GM19023 (cell line): ENCODE measurements around the gene COX6A1.
"Not testable (repeated sequence)": the region's sequence is repeated elsewhere in the genome, so short reads cannot be mapped to it uniquely, and the experiment has no call there.

ENCODE experiments used
- ATAC-seq: cut with Tn5 transposase; IDR thresholded peaks from one replicate; pipeline ENCODE4 v1.9.1; 2021; ENCODE audit warnings: mild to moderate bottlenecking, moderate library complexity; ENCODE audit not compliant: unreplicated experiment

Gene COX6A1

GRCh38 chr12:120425797-120426196, 12.1 kb upstream of the COX6A1 start:
- ATAC-seq: no peak

GRCh38 chr12:120428597-120429229, 9.2 kb upstream of the COX6A1 start:
- ATAC-seq: no peak

- no peak for ATAC-seq
Observed at GRCh38 chr12:120429368-120429767, 8.5 kb upstream of the COX6A1 start.

- no peak for ATAC-seq
Observed at GRCh38 chr12:120432772-120433525, 5.0 kb upstream of the COX6A1 start.

- ATAC-seq: peak; percentile 4
Observed at GRCh38 chr12:120438495-120439198, 734 bp downstream of the COX6A1 start.

- no peak for ATAC-seq
Observed at GRCh38 chr12:120439646-120440247, 1.8 kb downstream of the COX6A1 start.

- no peak for ATAC-seq
Observed at GRCh38 chr12:120444676-120445075, 6.8 kb downstream of the COX6A1 start.

GRCh38 chr12:120445911-120446843, 8.3 kb downstream of the COX6A1 start, which contains the start of the genes GATC and TRIAP1:
Gene GATC, plus strand, starts transcription at chr12:120446444. Its CDS starts 37 bp downstream, at chr12:120446481.
Gene TRIAP1, minus strand, starts transcription at chr12:120446384. Its CDS starts 12 bp downstream, at chr12:120446372.
- peak; percentile 91 for ATAC-seq

GRCh38 chr12:120446844-120447178, 8.9 kb downstream of the COX6A1 start:
- peak; percentile 23 for ATAC-seq

- ATAC-seq: no peak
Observed at GRCh38 chr12:120447992-120448391, 10.1 kb downstream of the COX6A1 start.

GRCh38 chr12:120452524-120452923, 14.6 kb downstream of the COX6A1 start:
- ATAC-seq: not testable (repeated sequence)

GRCh38 chr12:120453060-120453750, 15.3 kb downstream of the COX6A1 start:
- no peak for ATAC-seq

- no peak for ATAC-seq
Observed at GRCh38 chr12:120453977-120454376, 16.1 kb downstream of the COX6A1 start.

GRCh38 chr12:120455302-120455701, 17.4 kb downstream of the COX6A1 start:
- ATAC-seq: no peak

GRCh38 chr12:120457133-120457532, 19.2 kb downstream of the COX6A1 start:
- no peak for ATAC-seq

- no peak for ATAC-seq
Observed at GRCh38 chr12:120460157-120460556, 22.2 kb downstream of the COX6A1 start.

GRCh38 chr12:120462099-120462640, 24.3 kb downstream of the COX6A1 start:
- no peak for ATAC-seq

GRCh38 chr12:120463712-120464111, 25.8 kb downstream of the COX6A1 start:
- no peak for ATAC-seq

GRCh38 chr12:120465756-120466155, 27.8 kb downstream of the COX6A1 start:
- no peak for ATAC-seq
